Endometrial microvascular endothelial cells (primary cell): ENCODE data around the gene KLRC3. TPM values are rescaled to one million over a fixed set of nuclear protein-coding genes. Genes with fewer than 3 reads are reported as not detected.
"Not testable (repeated sequence)": the region's sequence is repeated elsewhere in the genome, so short reads cannot be mapped to it uniquely, and the experiment has no call there.

Experiments
- in situ Hi-C: cut with HindIII; loops from 2 replicates; pipeline ENCODE4 v1.10.0; 2017; ENCODE audit warnings: low sequenced_read_pairs, low pct_unique_long_range_greater_than_20kb; ENCODE audit errors: inconsistent ontology term
- total RNA-seq: library from RNA; depleted of rRNA; stranded (reverse); fragments of >200 nt; gene quantifications from one replicate; pipeline ENCODE4 v1.2.3, GENCODE V29; 2015; ENCODE audit errors: inconsistent ontology term

Gene KLRC3
- total RNA-seq, 1 donor from 2014 or later = not detected

DNA sequence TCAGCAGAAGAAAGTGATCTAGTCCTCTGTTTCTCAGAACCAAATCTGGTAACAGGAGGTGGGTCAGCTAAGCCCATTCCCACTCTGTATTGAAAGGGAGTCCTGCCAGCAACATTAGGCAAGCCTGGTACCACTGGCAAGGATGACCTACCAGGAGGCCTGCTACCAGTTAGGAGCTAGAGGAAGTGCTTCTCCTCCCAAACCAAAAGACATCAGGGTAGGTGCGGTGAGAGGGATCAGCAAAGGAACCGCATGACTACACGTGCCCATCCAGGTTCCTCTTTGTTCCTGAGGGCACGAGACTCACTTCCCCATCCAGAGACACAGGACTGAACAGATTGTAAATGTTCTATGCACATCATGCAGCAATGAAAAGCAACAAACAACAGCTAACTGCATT is 13.7 kb downstream of the KLRC3 start:
- in situ Hi-C loops = no loop called here

DNA sequence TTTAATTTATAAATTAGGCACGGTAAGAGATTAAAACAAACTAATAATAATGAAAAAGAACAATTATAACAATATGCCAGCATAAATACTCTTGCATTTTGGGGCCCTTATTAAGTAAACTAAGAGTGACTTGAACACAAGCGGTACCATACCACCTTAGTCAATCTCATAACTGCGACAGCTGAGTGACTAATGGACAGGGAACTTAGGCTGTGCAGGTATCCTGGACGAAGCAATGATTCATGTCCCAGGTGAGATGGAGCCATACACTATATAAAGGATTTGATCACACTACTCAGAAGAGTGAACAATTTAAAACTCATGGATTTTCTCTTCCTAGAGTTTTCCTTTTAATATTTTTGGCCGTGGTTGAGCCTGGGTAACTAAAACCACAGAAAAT is 15.1 kb downstream of the KLRC3 start:
- in situ Hi-C loops = no loop called here

DNA sequence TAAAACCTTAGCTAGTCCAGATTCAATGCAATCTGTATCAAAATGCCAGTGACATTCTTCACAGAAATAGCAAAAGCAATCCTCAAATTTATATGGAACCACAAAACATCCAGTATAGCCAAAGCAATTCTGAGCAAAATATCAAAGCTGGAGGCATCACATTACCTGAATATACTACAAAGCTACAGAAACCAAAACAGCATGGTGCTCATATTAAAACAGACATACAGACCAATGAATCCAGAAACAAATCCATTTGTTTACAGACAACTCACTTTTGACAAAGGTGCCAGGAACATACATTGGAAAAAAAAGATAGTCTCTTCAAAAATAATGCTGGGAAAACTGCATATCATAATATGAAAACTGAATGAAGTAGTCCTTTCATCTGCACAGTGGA is 15.6 kb downstream of the KLRC3 start:
- in situ Hi-C loops = no loop called here

DNA sequence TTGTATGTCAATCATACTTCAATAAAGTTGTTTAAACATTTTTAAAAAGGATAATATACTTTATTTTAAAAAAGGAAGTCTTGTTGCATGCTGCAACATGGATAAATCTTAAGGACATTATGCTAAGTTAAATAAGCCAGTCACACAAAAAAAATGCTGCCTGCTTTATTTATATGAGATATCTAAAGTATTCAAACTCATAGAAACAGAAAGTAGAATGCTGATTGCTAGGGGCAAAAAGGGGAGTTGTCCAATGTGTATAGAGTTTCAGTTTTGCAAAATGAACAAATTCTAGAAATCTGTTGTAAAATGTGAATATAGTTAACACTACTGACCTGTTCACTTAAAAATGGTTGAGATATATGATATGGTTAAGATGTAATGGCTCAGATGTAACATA is 19.6 kb downstream of the KLRC3 start:
- in situ Hi-C loops = no loop called here

DNA sequence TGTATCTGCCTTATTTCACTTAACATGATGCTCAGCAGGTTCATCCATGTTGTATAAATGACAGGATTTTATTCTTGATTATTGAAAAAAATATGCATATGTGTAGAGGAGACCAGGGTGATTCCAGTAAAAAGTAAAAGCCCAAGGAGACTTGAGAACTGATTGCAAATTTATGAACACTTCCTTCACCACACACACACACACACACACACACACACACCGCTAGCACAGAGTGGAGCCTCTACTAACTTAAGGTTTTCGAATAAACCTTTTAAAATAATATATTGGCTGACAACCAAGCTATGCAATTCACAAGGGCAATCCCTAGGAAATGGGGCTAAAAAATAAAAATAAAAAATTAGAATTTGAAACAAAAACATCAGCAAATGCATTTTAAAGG is 22.2 kb downstream of the KLRC3 start:
- in situ Hi-C loops = no loop called here

DNA sequence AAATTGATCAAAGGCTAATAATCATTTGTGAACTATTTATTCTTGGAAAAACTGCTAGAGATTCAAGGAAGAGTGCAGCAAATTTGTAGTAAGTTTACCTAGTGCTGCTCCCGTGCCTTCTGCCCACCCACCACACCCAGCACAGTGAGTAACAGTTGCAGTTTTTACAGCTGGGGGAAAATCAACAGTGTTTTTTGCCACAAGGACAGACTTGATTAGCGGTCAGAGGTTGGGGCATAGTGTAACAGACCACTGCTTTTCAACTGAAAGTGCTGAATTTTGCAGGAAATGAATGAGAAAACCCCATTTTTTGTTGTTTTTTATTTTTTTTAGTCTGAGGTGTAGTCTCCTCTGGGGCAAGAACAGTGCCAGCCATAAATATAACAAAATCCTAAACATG is 23.1 kb downstream of the KLRC3 start:
- in situ Hi-C loops = no loop called here

DNA sequence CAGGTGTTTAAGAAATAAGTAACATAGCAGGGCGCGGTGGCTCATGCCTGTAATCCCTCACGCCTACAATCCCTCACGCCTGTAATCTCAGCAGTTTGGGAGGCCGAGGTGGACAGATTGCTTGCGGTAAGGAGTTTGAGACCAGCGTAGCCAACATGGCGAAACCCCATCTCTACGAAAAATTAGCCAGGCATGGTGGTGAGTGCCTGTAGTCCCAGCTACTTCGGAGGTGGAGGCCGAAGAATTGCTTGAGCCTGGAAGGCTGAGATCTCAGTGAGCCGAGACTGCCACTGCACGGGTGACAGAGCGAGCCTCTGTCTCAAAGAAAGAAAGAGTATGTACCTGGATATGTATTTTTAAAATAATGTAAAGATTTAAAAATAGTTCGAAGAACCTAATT is 24.2 kb downstream of the KLRC3 start:
- in situ Hi-C loops = not testable (repeated sequence)

DNA sequence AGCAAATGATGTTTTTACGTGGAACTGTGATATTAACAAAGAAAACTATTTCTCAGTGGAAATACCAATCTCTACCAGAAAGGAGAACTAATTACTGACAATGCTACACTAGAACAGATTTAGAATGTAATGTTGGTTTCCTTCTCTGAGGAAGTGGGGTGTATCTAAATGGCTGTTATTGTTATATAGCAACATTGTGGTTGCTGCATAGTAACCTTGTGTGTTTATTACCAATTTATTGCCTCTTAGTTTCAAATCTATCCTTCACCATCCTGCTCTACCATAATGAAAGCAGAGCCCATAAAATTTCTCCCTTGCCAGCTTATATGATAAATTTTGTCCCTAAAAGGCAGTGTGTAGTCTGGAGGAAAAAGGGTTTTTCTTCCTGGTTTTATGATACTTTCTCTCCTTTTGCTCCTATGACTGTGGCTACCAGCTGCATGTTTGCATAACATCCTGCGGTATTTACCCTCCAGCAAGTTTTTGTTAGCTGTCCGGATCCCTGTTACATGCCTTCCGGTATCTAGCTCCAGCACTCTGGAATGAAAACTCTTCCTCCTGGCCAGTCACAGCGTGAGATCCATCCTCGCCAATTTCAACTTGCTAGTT is 24.9 kb downstream of the KLRC3 start:
- in situ Hi-C loops = no loop called here

DNA sequence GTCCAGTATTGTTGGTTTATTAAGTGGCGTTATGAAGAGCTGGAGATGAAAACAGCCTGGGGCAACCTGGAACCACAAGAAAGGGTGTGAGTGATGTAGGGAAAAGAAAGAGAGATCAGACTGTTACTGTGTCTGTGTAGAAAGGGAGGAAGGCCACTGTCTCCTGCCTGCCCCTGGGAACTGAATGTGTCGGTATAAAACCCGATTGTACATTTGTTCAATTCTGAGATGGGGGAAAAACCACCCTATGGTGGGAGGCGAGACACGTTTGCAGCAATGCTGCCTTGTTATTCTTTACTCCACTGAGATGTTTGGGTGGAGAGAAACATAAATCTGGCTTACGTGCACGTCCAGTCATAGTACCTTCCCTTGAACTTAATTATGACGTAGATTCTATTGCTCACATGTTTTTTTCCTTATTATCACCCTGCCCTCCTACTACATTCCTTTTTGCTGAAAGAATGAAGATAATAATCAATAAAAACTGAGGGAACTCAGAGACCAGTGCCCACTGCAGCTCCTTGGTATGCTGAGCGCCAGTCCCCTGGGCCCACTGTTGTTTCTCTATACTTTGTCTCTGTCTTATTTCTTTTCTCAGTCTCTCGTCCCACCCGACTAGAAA is 25.8 kb downstream of the KLRC3 start:
- in situ Hi-C loops = not testable (repeated sequence)

DNA sequence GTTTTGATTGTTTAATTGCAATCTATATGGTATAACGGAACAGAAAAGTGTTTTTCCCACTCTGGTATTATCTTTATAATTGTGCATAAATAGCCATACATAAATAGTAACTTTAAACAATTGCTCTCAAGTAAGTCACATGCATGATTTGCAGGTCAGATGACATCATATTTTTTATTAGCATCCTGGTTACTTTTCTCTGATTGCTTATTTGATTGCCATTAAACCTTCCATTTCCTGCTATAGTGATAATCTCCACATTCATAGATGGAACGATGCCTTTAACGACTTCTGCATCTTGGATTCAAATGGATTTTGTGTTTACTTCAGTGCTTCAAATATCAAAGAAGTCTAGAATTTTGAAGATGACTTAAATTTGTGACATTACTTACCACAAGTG is 27.1 kb downstream of the KLRC3 start:
- in situ Hi-C loops = no loop called here

DNA sequence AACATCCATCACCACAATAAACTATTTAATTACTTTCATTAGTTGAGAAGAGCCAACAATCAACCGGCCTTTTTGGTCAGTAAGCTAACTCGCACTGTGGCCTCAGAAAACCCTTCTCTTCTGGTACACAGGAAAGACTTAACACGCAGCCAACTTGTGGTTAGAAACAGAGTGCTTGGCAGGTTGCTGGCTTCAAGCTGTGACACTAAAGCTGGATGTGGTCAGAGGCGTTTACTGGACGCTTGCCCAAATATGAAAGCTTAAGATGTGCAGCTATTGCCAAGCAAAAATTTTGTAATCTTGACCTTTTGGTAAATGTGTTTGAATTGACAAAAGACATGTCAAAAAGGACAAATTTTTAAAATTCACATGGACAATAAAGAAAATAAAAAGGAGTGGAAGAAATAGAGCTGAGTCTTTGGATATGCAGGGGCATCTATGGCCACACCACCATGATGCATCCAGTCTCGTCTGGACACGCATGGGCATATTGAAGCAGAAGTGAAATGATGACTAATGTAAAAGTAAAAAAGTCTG is 27.9 kb downstream of the KLRC3 start:
- in situ Hi-C loops = no loop called here

DNA sequence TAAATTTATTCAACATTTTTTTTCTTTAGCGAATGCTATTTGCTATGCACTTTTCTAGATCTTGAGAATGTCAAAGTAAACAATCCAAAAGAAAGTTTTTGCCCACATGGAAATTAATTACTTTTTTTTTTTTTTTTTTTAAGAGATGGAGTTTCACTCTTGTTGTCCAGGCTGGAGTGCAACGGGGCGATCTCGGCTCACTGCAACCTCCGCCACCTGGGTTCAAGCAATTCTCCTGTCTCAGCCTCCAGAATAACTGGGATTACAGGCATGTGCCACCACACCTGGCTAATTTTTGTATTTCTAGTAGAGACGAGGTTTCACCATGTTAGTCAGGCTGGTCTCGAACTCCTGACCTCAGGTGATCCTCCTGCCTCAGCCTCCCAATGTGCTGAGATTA is 29.4 kb downstream of the KLRC3 start:
- in situ Hi-C loops = not testable (repeated sequence)

DNA sequence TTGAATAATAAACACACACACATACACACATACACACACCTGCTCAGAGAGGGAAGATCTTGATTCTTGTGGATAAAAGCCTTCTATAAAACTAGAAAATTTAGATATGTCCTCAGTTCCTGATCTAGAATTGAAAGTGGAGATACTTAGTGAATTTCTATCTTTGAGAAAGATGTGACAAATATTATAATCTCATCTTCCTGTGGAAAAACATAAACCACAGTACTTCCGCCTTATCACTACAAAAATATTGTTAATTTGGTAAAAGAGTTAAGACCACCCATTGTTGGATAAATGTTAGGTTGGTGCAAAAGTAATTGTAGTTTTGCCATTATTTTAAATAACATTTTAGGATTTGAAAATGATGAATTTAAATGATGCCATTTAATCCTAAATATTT is 30.5 kb downstream of the KLRC3 start, which contains the start of gene KLRK1:
Gene KLRK1 (minus strand): TSS at position 138 of the 400 bp plus-strand sequence. CDS start 1,231 bp downstream, outside the sequence.
- in situ Hi-C loops = no loop called here

DNA sequence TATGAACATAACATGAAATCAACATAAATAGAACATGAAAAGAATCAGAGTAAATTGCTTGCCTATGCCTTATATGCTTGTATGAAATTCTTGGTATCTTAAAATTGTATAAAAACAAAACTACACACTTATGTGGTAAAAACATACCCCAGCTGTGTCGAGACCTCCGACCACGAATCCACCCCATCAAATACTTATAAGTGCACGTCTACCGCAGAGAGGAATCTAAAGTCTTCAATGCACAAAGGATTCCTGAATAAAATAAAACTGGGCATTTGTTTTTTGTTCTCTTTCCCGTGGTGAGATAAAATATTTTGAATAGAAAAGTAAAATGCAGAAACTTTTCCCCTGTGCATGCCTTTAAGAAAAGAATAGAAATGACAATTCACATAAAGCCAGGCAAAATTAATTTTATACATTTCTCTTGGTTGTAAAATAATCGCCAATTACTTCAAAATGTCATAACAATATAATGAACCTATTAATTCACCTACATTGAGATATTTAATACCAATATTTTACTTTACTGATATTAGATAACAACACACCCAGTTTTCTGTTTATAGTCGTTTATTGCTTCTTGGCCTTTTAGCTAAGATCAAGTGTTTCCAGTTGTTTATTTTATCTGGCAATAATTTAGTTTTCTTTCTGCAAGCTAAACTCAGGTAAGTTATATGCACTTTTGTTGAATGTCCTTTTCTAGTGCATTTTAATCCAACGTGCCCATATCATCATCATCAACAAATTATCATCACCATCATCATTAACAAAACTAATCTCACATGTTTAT is 31.6 kb downstream of the KLRC3 start:
- in situ Hi-C loops = no loop called here

DNA sequence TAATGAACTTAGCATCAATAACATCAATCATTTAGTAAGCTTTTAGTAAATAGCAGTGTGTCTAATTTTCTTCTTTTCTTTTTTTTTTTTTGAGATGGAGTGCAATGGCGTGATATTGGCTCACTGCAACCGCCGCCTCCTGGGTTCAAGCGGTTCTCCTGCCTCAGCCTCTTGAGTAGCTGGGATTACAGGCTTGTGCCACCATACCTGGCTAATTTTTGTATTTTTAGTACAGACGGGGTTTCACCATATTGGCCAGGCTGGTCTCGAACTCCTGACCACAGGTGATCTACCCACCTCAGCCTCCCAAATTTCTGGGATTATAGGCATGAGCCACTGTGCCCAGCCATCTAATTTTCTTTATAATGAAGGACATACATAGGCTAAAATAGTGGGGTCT is 32.9 kb downstream of the KLRC3 start:
- in situ Hi-C loops = not testable (repeated sequence)

DNA sequence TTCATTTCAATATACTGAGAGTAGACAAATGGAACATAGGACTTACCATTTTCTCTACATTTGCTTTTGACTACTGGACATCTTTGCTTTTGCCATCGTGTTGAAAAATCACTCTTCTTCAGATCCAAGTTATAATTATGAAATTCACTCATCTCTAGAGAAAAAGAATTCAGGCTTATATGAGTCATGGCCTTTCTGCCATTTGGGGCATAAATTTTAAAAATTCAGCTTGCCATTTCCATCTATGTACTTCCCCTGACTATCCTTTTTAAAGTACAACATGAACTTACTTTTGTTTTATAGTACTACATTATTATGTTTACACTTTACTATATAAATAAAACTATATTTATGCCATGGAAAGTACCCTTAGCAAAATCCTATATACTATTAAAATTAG is 33.5 kb downstream of the KLRC3 start:
- in situ Hi-C loops = no loop called here

DNA sequence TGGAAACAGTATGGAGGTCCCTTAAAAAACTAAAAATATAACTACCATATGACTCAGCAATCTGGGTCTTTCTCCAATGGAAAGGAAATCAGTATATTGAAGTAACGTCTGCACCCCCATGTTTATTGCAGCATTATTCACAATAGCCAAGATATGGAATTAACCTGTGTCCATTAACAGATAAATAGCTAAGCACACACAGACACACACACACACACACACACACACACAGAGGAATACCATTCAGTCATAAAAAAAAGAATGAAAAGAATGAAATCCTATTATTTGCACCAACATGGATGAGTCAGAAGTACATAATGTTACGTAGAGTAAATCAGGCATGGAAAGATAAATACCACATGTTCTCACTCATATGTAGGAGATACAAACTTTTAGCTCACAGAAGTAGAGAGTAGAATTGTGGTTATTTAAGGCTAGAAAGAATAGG is 35.2 kb downstream of the KLRC3 start:
- in situ Hi-C loops = no loop called here

DNA sequence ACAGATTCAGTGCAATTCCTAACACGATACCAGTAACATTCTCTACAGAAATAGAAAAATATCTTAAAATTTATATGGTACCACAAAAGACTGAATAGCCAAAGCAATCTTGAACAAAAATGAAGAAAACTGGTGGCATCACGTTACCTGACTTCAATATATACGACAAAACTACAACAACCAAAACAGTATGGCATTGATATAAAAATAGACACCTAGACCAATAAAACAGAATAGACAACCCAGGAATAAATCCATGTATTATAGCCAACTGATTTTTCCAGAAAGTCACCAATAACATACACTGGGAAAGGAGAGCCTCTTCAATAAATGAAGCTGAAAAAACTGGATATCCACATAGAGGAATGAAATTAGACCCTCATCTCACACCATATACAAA is 36.2 kb downstream of the KLRC3 start:
- in situ Hi-C loops = no loop called here

DNA sequence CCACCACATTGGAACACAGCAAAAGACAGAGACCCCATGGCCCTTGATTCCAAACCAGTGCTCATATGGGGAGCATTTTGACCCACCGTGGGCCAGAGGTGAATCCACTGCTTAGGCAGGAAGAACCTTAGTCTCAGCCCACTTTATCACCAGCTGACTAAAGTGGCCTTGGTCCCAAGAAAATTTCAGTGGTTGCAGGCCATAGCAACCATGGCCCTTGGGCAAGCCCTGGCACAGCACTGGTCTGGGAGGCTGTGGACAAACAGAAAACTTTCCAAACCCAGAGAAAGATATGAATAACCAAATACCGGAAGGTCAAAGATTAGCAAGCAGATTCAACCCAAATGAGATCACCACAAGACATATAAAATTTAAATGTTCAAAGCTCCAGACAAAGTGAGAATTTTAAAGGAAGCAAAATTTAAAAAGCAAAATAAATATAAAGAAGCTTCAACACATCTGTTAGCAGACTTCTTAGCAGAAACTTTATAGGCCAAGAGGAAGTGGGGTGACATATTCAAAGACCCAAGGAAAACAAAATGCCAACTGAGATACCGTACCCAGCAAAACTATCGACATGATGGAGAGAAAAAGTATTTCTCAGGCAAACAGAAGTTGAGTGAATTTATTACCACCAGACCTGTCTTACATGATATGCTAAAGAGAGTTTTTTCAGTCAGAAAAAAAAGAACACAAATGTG is 38.3 kb downstream of the KLRC3 start:
- in situ Hi-C loops = no loop called here
